Measurements from ENCODE around the gene ARFIP2. TPM values are rescaled to one million over a fixed set of nuclear protein-coding genes. Genes with fewer than 3 reads are reported as not detected.

ARFIP2 gene
- total RNA-seq, 1 donor from 2014 or later: 71.8 TPM

GRCh38 chr11:6486938-6487337, 5.8 kb upstream of the ARFIP2 start:
- H3K4me3 ChIP-seq (ENCODE audit: insufficient read depth, low read depth, low read length): no peak overlapping the region

GRCh38 chr11:6486256-6486655, 5.1 kb upstream of the ARFIP2 start:
- Histone ChIP-seq H3K36me3 (ENCODE audit: insufficient read depth, low read length) (peaks cover 32% of the 10 kb centered on the region), H3K27ac (ENCODE audit: low read depth, low read length) (no peak overlapping the region), H3K9me3 (ENCODE audit: insufficient read depth, low read depth, low read length) (no peaks in the 10 kb centered on the region), H4K20me1 (ENCODE audit: insufficient read depth, low read length) (peaks cover 30% of the 10 kb centered on the region), H3K4me2 (ENCODE audit: low read length) (no peak overlapping the region), H2AFZ (ENCODE audit: low read depth, low read length) (no peak overlapping the region), H3K27me3 (ENCODE audit: insufficient read depth, low read length) (no peaks in the 10 kb centered on the region), H3K9ac (ENCODE audit: low read length) (no peak overlapping the region), H3K4me1 (ENCODE audit: insufficient read depth, low read length) (peaks cover 8% of the 10 kb centered on the region), H3K4me3 (ENCODE audit: insufficient read depth, low read depth, low read length) (no peak overlapping the region), H3K79me2 (ENCODE audit: insufficient read depth, low read length) (peaks cover 26% of the 10 kb centered on the region)
- TF ChIP-seq CTCF (IDR thresholded peaks at IDR 0.05; ENCODE audit: insufficient read depth, low read depth, low read length) (no peak), EZH2 (IDR thresholded peaks at IDR 0.05; ENCODE audit: insufficient read depth, low read length) (no peak)
- Mint-ChIP-seq H3K36me3 (ENCODE audit: low read depth, unreplicated experiment) (no peaks in the 10 kb centered on the region), H3K27ac (ENCODE audit: unreplicated experiment) (no peak overlapping the region), H3K27me3 (ENCODE audit: low read depth, unreplicated experiment) (no peaks in the 10 kb centered on the region), H3K9me3 (ENCODE audit: unreplicated experiment) (no peaks in the 10 kb centered on the region), H3K4me1 (ENCODE audit: low read depth, unreplicated experiment) (peaks cover 14% of the 10 kb centered on the region), H3K4me3 (ENCODE audit: unreplicated experiment) (no peak overlapping the region)
- FAIRE-seq (no peak), DNase-seq (ENCODE audit: low read depth) (no peak)

More at GRCh38 chr11:6486938-6487337, 5.8 kb upstream of the ARFIP2 start:
- TF ChIP-seq EZH2 (IDR thresholded peaks at IDR 0.05; ENCODE audit: insufficient read depth, low read length) (no peak), CTCF (IDR thresholded peaks at IDR 0.05; ENCODE audit: insufficient read depth, low read depth, low read length) (no peak)
- DNase-seq (ENCODE audit: low read depth): no peak
- peaks cover 19% of the 10 kb centered on the region for H3K79me2 ChIP-seq (ENCODE audit: insufficient read depth, low read length)
- no peaks in the 10 kb centered on the region for H3K9me3 ChIP-seq (ENCODE audit: insufficient read depth, low read depth, low read length)
- peaks cover 27% of the 10 kb centered on the region for H4K20me1 ChIP-seq (ENCODE audit: insufficient read depth, low read length)
- no peaks in the 10 kb centered on the region for H3K36me3 Mint-ChIP-seq (ENCODE audit: low read depth, unreplicated experiment)
- no peak overlapping the region for H3K27ac Mint-ChIP-seq (ENCODE audit: unreplicated experiment)
- H3K4me1 Mint-ChIP-seq (ENCODE audit: low read depth, unreplicated experiment): peaks cover 14% of the 10 kb centered on the region
- no peak overlapping the region for H3K27ac ChIP-seq (ENCODE audit: low read depth, low read length)
- no peaks in the 10 kb centered on the region for H3K9me3 Mint-ChIP-seq (ENCODE audit: unreplicated experiment)
- H3K9ac ChIP-seq (ENCODE audit: low read length): no peak overlapping the region
- no peak overlapping the region for H3K4me2 ChIP-seq (ENCODE audit: low read length)
- H3K27me3 Mint-ChIP-seq (ENCODE audit: low read depth, unreplicated experiment): no peaks in the 10 kb centered on the region
- FAIRE-seq: no peak
- peaks cover 8% of the 10 kb centered on the region for H3K4me1 ChIP-seq (ENCODE audit: insufficient read depth, low read length)
- peaks cover 32% of the 10 kb centered on the region for H3K36me3 ChIP-seq (ENCODE audit: insufficient read depth, low read length)
- no peak overlapping the region for H3K4me3 Mint-ChIP-seq (ENCODE audit: unreplicated experiment)
- H2AFZ ChIP-seq (ENCODE audit: low read depth, low read length): no peak overlapping the region
- no peaks in the 10 kb centered on the region for H3K27me3 ChIP-seq (ENCODE audit: insufficient read depth, low read length)

- Histone ChIP-seq H3K27me3 (ENCODE audit: insufficient read depth, low read length) (no peaks in the 10 kb centered on the region), H3K4me3 (ENCODE audit: insufficient read depth, low read depth, low read length) (no peak overlapping the region), H3K9me3 (ENCODE audit: insufficient read depth, low read depth, low read length) (no peaks in the 10 kb centered on the region), H3K9ac (ENCODE audit: low read length) (no peak overlapping the region), H3K4me1 (ENCODE audit: insufficient read depth, low read length) (peaks cover 8% of the 10 kb centered on the region), H3K36me3 (ENCODE audit: insufficient read depth, low read length) (peaks cover 32% of the 10 kb centered on the region), H3K27ac (ENCODE audit: low read depth, low read length) (no peak overlapping the region), H2AFZ (ENCODE audit: low read depth, low read length) (no peak overlapping the region), H3K79me2 (ENCODE audit: insufficient read depth, low read length) (peaks cover 32% of the 10 kb centered on the region), H3K4me2 (ENCODE audit: low read length) (no peak overlapping the region), H4K20me1 (ENCODE audit: insufficient read depth, low read length) (peaks cover 30% of the 10 kb centered on the region)
- TF ChIP-seq CTCF (IDR thresholded peaks at IDR 0.05; ENCODE audit: insufficient read depth, low read depth, low read length) (no peak), EZH2 (IDR thresholded peaks at IDR 0.05; ENCODE audit: insufficient read depth, low read length) (no peak)
- H3K27me3 Mint-ChIP-seq (ENCODE audit: low read depth, unreplicated experiment): no peaks in the 10 kb centered on the region
- no peaks in the 10 kb centered on the region for H3K9me3 Mint-ChIP-seq (ENCODE audit: unreplicated experiment)
- H3K4me1 Mint-ChIP-seq (ENCODE audit: low read depth, unreplicated experiment): peaks cover 14% of the 10 kb centered on the region
- no peak overlapping the region for H3K27ac Mint-ChIP-seq (ENCODE audit: unreplicated experiment)
- DNase-seq (ENCODE audit: low read depth) (no peak), FAIRE-seq (no peak)
- H3K36me3 Mint-ChIP-seq (ENCODE audit: low read depth, unreplicated experiment): no peaks in the 10 kb centered on the region
- no peak overlapping the region for H3K4me3 Mint-ChIP-seq (ENCODE audit: unreplicated experiment)
These were observed 4.5 kb upstream of the ARFIP2 start for GRCh38 chr11:6485661-6486060.
